Activated T-helper 1 cell treated with Interleukin-2 at 50 U/mL for 16 hours (primary cell): ENCODE data around the gene ATP2B1.
A peak's percentile ranks its signal among the peaks of the same experiment; 100 is the strongest.

Experiments
- DNase-seq: peaks from one replicate; pipeline ENCODE4 v3.0.0-alpha.2; 2020; ENCODE audit warnings: low read depth

Gene ATP2B1

DNA sequence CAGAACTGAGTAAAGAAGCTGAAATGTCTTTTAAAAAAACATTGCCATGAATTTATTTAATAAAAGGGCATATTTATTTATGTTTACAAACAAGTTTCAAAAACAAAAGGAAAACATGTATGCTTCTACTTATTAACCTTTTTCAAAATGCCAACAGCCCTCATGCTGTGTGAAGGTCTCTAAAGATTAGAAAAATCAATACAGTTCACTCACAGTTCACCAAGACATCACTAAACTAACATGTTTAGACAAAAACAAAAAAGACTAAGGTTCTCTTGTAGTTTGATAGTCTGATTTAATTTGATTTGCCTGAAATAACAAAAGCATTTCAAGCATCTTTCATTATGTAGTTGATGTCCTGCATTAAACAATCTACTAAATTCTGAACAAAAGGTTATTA lies 118.9 kb downstream of the ATP2B1 start:
- no peak for DNase-seq

- DNase-seq = no peak
These were observed 130.1 kb downstream of the ATP2B1 start for GRCh38 chr12:89578499-89578898.

GRCh38 chr12:89576572-89577220 lies 131.9 kb downstream of the ATP2B1 start:
- no peak for DNase-seq

GRCh38 chr12:89575374-89575773 lies 133.3 kb downstream of the ATP2B1 start:
- DNase-seq = no peak

DNA sequence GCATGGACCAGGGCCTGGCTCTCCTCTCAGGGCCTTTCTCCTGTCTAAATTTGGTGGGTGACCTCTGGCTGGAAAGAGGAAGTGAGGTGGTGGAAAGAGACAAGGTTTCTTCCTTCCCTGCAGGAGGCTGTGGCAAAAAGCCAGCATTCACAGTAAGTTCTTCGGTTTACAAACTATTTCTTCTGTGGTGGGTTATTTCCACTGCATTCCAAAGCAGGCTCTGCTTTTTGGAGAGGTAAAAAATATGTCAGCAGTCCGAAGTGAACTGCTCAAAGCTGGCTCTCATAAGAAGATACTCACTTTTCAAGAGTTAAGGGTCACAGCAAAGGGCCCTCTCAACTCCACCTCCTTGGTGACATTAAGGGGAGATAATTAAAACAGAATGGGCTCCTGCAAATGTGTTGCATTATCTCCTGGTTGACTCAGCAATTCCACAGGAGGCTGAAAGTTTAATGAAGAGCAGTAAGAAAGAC lies 133.9 kb downstream of the ATP2B1 start:
- no peak for DNase-seq

- no peak for DNase-seq
These were observed 135.4 kb downstream of the ATP2B1 start for GRCh38 chr12:89573051-89573810.

DNA sequence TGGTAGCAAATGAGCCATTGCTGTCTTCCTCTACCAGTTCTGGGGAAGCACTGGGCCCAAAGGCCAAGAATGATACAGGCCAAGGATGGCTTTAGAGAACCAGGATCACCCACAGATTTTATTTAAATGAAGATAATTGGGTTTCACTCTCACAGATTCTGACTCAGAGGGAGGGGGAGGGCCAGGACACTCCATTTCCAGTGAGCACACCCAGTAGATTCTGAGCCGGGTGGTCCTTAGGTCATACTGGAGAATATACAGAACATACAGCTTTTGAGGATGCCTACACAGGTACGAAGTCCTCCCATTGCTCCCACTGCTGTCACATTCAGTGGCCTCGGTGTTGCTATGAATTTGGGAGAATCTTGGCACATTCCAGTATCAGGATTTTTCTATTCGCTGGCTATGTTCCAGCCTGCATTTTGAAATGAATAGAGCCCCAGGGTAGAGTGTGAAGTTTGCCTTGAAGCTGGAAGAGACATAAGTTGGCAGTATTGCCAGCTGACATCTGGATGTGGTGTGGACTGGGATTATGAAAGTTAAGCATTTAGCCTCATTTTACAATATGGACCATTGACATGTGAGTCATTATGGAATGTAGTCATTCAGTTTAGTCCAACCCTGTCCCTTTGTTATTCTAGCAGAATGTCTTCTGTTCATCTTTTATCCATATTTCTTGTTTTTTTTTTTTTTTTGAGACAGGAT lies 137.0 kb downstream of the ATP2B1 start:
- no peak for DNase-seq

GRCh38 chr12:89568484-89568883 lies 140.2 kb downstream of the ATP2B1 start:
- DNase-seq = no peak

DNA sequence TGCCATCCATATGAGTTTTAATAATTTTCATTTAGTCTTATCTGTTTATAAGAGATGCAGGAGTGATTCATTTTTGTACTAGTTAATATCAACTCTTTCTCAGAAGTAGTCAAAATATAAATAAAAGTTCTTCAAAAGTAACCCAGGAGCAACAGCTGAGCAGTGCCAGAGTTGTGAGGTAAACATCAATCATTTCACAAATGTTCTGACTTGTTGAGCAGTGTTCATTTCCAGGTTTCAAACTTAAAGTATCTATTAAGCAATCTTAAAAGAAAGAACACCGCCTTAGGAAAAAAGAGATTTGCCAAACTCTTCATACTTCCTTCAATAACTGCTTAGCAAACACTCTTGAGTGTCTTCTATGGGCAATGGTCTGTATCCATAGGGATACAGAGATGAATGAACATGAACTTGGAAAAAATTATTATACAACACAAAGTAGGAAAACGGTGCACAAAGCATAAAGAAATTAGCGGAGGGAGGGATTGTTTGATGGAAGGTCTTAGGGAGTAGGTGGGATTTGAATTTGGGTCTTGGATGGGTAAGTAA lies 140.9 kb downstream of the ATP2B1 start:
- DNase-seq = no peak

DNA sequence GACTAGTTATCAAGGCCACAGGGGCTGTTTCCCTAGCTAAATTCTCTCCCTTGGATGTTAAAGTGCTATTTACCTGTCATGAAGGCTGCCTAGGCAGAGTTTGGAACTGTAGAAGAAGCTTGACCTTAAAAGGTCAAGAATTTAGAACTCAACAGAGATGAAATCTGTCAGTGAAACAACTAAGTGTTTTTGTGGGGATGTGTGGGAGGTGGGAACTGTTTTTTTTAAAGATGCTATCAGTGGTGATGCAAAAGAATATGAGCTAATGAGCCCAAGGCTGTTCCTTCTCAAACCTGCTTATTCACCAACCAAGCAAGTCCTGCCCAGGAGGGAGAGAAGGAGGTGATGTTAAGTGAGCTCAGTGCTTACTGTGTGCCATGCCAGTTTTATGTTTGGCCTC lies 142.0 kb downstream of the ATP2B1 start:
- DNase-seq = no peak

DNA sequence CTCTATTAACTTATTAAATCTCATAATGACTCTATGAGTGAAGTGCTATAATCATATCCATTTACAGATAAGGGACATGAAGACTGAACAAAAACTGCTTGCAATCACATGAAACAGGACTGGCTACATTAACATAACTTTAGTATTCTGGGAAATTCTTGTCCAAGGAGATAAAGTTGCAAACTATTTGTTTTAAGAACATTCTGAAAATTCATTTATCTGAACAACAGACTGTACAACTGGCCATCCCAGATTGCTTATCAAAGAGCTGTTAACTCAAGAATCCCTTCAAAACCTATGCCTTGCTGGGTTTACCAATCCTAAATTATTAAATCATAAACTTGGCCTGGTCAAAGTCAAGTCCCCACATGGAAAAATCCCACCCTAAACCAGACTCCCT lies 143.6 kb downstream of the ATP2B1 start:
- no peak for DNase-seq

GRCh38 chr12:89559753-89560152 lies 148.9 kb downstream of the ATP2B1 start:
- DNase-seq = no peak

DNA sequence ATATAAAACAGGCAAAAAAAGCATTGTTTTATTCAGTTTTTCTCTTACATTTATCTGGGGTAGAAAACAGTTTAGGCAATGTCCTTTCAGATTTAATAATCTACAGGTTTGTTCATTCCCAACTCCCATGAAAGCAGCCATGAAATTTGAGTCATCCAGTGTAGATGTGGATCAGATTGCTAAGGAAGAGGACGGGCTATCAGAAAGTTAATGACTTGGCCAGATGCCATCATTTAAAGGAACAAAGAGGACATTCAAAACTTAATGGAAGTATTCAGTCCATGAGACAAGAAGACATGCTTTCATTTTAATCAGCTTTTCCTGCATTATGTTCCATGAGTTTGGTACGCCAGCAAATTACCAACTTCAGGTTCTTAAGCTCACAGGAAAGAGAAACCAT lies 151.7 kb downstream of the ATP2B1 start:
- DNase-seq = no peak

- DNase-seq = no peak
These were observed 156.3 kb downstream of the ATP2B1 start for GRCh38 chr12:89552376-89552775.

GRCh38 chr12:89551747-89552146 lies 156.9 kb downstream of the ATP2B1 start:
- DNase-seq = no peak

GRCh38 chr12:89547101-89547500 lies 161.5 kb downstream of the ATP2B1 start:
- no peak for DNase-seq

DNA sequence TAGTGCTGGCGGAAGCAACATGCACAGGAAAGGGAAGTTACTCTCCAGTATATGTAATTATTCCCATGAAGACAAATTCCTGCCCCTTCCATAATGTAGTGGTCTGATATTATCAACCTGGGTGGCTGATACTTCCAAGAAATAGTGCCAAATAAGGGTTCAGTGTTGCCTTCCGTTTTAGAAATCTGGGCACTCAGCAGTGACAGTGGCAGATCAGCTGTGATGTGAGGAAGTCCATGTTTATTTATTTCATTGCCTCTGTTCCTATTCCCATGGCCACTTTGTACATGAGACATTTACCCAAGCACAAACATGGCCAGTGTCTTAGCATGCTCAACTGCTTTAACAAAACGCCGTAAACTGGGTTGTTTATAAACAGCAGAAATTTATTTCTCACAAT lies 162.5 kb downstream of the ATP2B1 start:
- DNase-seq = no peak

DNA sequence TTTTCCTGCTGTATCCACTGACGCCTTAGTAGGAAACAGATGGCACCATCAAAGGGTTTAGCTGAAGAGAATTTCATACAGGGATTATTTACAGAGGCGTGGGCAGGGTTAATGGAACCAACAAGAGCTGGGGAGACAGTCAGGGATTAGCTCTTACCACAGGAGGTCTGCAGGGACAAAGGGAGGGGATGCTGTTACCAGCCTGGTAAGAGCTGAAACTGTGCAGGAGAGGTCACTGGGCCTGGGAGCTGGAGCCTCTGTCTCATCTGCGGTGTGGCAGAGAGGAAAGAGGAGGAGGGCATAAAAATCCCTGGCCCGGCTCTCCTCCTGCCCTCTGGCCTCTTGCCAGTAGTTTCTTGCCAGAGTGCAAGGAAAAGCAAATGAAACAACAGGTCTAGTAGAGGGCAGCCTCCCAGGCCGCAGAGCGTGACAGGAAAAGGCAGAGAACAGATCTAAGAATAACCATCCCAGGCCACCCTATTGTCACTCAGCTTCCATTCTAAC lies 163.9 kb downstream of the ATP2B1 start:
- DNase-seq = no peak

GRCh38 chr12:89544022-89544421 lies 164.6 kb downstream of the ATP2B1 start:
- DNase-seq = no peak

DNA sequence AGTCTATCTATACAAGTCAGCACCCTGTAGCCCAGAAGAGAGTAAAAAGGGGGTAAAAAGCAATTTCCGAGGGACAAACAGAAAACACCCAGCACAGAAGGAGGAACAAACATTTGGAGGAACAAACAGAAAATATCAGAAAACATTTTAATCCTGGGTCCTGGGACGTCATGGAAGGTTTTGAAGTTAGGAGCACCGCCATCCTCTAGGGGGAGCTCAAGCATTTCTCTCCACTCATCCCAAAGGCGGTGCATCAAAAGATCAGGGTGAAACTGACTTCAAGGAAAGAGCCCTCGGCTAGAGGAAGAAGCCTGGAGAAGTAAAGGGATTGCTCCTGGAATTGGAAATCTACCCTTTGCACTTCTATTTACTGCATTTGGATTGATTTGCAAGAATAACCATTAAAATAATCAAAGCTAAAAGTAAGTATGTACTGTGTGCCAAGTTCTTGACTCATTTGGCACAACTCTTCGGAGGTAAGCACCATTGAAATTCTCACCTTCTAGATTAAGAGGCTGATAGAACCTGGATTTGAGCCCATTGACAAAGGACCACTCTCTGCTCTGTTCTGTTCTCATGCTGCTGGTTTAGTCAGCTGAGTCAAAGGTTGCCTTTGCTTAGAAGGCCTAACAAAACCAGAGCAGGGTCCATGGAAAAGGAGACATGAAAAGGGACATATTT lies 165.6 kb downstream of the ATP2B1 start:
- peak; percentile 31 for DNase-seq

DNA sequence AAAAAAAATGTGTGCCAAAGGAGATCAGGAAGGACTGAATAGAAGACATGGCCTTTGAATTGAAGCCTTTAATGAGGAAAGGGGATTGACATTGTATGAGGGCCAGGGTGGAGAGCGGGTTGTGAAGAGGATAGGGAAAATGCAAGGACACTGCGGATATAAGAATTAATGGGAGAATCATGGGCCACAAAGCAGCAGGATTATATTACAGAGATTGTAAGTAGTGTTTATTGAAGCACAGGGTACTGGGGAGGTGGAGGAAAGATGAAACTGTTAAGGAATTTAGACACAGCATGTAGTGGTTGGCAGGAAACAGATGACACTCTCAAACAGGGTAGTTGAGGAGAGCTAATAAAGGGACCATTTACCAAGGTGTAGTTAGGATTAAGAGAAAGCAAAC lies 166.4 kb downstream of the ATP2B1 start:
- DNase-seq = no peak

GRCh38 chr12:89540586-89540985 lies 168.1 kb downstream of the ATP2B1 start:
- no peak for DNase-seq
